Measurements from ENCODE around the gene CCNH.

DNA sequence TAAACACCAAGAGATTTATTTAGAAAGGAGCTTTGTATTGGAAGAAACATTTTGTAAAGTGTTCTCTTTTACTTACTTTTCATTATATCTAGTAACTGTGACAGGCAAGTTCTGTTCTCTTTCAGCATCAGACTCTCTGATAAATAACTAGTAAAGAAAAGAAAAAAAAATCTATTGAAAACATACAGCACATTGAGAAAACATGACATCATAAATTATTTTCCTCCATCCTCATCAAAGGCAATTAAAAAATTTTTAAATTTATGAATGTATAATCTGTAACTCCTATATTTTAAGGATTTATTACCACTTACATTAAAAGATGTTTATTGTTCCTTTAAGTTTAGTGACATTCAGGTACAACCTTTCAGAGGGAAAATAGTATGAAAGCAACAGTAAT, 11.1 kb downstream of the CCNH start:
- no peak for TF ChIP-seq POLR2A (IDR thresholded peaks at IDR 0.05; ENCODE audit: low read depth, low read length)
- TF ChIP-seq TAF1 (IDR thresholded peaks at IDR 0.05; ENCODE audit: borderline replicate concordance, low read depth, low read length): no peak
- no peak for TF ChIP-seq POLR2AphosphoS5 (IDR thresholded peaks at IDR 0.05; ENCODE audit: low read depth, low read length)
